Measurements from ENCODE around the gene SMG6.

SMG6 gene

GRCh38 chr17:2186937-2187336 lies 116.6 kb downstream of the SMG6 start:
- no peak for TF ChIP-seq ZNF423 (tag by site-specific recombination; IDR thresholded peaks at IDR 0.05)
- no peak for TF ChIP-seq ZNF560 (tag by site-specific recombination; IDR thresholded peaks at IDR 0.05; ENCODE audit: borderline replicate concordance)
- TF ChIP-seq KLF8 (tag by site-specific recombination; IDR thresholded peaks at IDR 0.05), result no peak
- CTCF ChIA-PET, result no interaction called here
- H3K4me1 ChIP-seq (ENCODE audit: control insufficient read depth, insufficient read depth, low read length), result peaks cover 2% of the 10 kb centered on the region; the same call in 1 of the 2 replicates
- no peaks in the 10 kb centered on the region for H3K9me3 ChIP-seq (ENCODE audit: control insufficient read depth, insufficient read depth, low read depth, low read length)
- H3K27ac ChIP-seq (ENCODE audit: extremely low read depth, low read depth, low read length), result no peak overlapping the region
- POLR2A ChIA-PET, result no interaction called here
- peaks cover 23 to 53% of the 10 kb centered on the region in 2 experiments; a peak in 2 of 3 replicates for H3K36me3 ChIP-seq (ENCODE audit: control insufficient read depth in 2 of 2, insufficient read depth in 1 of 2, low read length in 2 of 2)
- no peak overlapping the region for H3K4me3 ChIP-seq (ENCODE audit: low read depth, low read length)

- Histone ChIP-seq H3K36me3 (ENCODE audit: control insufficient read depth in 2 of 2, insufficient read depth in 1 of 2, low read length in 2 of 2) (peaks cover 23 to 64% of the 10 kb centered on the region in 2 experiments; a peak in 2 of 3 replicates), H3K27ac (ENCODE audit: extremely low read depth, low read depth, low read length) (0 out of 2 replicates have a peak overlapping the region, but pooled peaks have one; percentile 11), H3K4me1 (ENCODE audit: control insufficient read depth, insufficient read depth, low read length) (peaks cover 17% of the 10 kb centered on the region), H3K9me3 (ENCODE audit: control insufficient read depth, insufficient read depth, low read depth, low read length) (no peaks in the 10 kb centered on the region), H3K4me3 (ENCODE audit: low read depth, low read length) (no peak overlapping the region)
- POLR2A ChIA-PET, result no interaction called here
- no peak for TF ChIP-seq ZNF280C (tag by site-specific recombination; IDR thresholded peaks at IDR 0.05)
- no peak for TF ChIP-seq KLF9 (tag by site-specific recombination; IDR thresholded peaks at IDR 0.05; ENCODE audit: low read depth)
- TF ChIP-seq ZNF239 (tag by site-specific recombination; IDR thresholded peaks at IDR 0.05), result no peak
- no peak for TF ChIP-seq ZNF704 (tag by site-specific recombination; IDR thresholded peaks at IDR 0.05)
- TF ChIP-seq ZNF596 (tag by site-specific recombination; IDR thresholded peaks at IDR 0.05), result no peak
- no peak for TF ChIP-seq ZNF426 (tag by site-specific recombination; IDR thresholded peaks at IDR 0.05)
- no peak for TF ChIP-seq OVOL3 (tag by site-specific recombination; IDR thresholded peaks at IDR 0.05)
- TF ChIP-seq ZNF18 (tag by site-specific recombination; IDR thresholded peaks at IDR 0.05), result no peak
- no peak for TF ChIP-seq RBAK (tag by site-specific recombination; IDR thresholded peaks at IDR 0.05)
- TF ChIP-seq ZNF214 (tag by site-specific recombination; IDR thresholded peaks at IDR 0.05; ENCODE audit: borderline replicate concordance), result no peak
- no peak for TF ChIP-seq ZNF501 (tag by site-specific recombination; IDR thresholded peaks at IDR 0.05)
- CTCF ChIA-PET, result interaction anchor here (0.6 kb wide), 1 partner anchor 1889 kb away, joined by 5 read pairs; no protein-coding TSS in a partner anchor
Observed at GRCh38 chr17:2184993-2185931, 118.3 kb downstream of the SMG6 start.

GRCh38 chr17:2183346-2183745 lies 120.2 kb downstream of the SMG6 start:
- Histone ChIP-seq H3K4me3 (ENCODE audit: low read depth, low read length) (no peak overlapping the region), H3K9me3 (ENCODE audit: control insufficient read depth, insufficient read depth, low read depth, low read length) (no peaks in the 10 kb centered on the region), H3K36me3 (ENCODE audit: control insufficient read depth in 2 of 2, insufficient read depth in 1 of 2, low read length in 2 of 2) (peaks cover 23 to 69% of the 10 kb centered on the region in 2 experiments; a peak in 2 of 3 replicates), H3K4me1 (ENCODE audit: control insufficient read depth, insufficient read depth, low read length) (peaks cover 33% of the 10 kb centered on the region), H3K27ac (ENCODE audit: extremely low read depth, low read depth, low read length) (no peak overlapping the region)
- POLR2A ChIA-PET, result no interaction called here
- TF ChIP-seq ZNF561 (tag by site-specific recombination; IDR thresholded peaks at IDR 0.05; ENCODE audit: borderline replicate concordance), result no peak
- TF ChIP-seq PRDM6 (tag by site-specific recombination; IDR thresholded peaks at IDR 0.05), result 0 out of 2 replicates have a peak, but pooled peaks have one; percentile 57
- CTCF ChIA-PET, result interaction anchor here (0.5 kb wide), 1 partner anchor 182 kb away, joined by 3 read pairs; no protein-coding TSS in a partner anchor
